ENCODE measurements around the gene ADGRD1.

ADGRD1 gene

GRCh38 chr12:130938186-130938585 lies 15.5 kb upstream of the ADGRD1 start:
- no peak for DNase-seq

DNA sequence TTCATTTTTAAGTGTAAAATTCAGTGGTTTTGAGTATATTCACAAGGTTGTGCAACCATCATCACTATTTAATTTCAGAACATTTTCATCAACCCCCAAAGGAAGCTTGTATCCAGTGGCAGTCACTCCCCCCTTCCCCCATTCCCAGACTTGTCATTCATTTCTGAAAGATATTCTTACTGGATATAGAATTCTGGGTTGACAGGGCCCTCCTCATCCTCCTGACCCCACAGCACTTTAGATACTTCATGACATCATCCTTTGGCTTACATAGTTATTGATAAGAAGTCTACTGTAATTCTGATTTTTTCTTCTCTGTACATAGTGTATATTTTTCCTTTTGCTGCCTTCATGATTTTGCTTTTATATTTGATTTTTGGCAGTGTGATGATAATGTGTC lies 8.8 kb upstream of the ADGRD1 start:
- DNase-seq: no peak

GRCh38 chr12:130945786-130946492 lies 7.8 kb upstream of the ADGRD1 start:
- no peak for DNase-seq

DNA sequence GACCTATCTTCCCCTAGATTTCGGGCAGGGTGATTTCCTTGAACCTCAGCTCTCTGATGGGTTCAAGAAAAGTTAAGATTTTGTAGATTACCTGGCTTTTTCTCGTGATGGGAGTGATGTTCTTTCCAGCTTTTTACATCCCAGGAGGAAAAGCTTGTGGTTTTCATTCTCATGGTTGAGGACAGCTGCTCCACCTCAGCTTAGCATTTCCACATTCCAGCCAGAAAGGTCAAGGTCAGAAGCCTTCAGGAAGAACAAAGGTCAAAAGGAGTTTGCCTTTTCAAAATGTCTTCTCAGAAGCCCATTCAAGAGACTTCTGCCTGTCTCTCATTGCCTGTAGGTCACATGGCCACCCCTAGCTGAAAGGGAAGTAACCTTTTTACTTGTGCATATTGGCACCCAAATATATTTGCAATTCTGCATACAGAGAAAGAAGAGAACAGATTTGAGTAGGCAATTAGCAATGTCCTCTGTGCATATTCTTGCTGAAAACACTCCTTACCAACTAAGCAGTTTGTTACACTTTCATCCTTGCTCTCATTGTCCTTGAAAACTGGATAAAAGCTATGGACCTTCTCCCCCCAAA lies 6.6 kb upstream of the ADGRD1 start:
- no peak for DNase-seq

- no peak for DNase-seq
Measured at GRCh38 chr12:130948136-130948535, 5.6 kb upstream of the ADGRD1 start.

- DNase-seq: no peak
Measured at GRCh38 chr12:130948751-130949150, 5.0 kb upstream of the ADGRD1 start.

DNA sequence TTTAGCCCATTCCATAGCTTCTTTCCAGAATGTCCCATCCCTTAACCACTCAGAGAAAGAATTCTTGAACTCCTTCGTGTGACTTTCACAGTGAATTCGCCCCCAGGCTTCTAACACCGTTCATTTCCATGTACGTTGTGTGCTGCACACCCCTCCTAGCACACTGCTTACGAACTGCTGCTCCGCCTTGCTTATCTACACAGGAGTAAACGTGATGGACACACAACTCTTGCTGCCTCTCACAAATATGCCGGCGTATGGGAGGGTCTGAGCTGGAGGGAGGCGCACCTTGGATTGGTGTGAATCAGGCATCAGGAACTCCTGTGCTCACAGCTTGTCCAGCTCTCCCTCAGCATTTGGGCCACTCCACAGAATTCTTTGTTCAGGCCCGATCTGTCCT lies 3.9 kb upstream of the ADGRD1 start:
- DNase-seq: no peak

- no peak for DNase-seq
Measured at GRCh38 chr12:130951636-130952035, 2.1 kb upstream of the ADGRD1 start.

GRCh38 chr12:130952171-130952954 lies 1.3 kb upstream of the ADGRD1 start:
- DNase-seq: no peak

- DNase-seq: no peak
Measured at GRCh38 chr12:130954544-130954831, 781 bp downstream of the ADGRD1 start.

GRCh38 chr12:130955238-130955816 lies 1.6 kb downstream of the ADGRD1 start:
- DNase-seq: no peak

DNA sequence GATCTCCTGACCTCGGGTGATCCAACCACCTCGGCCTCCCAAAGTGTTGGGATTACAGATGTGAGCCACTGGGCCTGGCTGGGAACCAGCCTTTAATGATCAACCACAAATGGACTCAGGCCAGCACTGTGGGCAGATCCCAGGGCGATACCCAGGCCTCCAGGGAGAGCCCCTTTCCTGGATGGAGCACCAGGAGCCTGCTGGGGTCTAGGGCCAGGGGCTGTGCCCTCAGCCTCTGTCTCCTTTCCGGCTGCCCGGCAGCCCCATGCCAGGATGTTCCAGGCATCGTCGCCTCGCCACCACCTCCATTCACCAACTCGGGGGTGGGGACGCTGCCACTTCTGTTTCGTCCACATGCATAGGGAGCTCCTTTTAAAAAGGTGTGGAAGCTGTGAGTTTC lies 2.3 kb downstream of the ADGRD1 start:
- DNase-seq: no peak

GRCh38 chr12:130956456-130957303 lies 3.0 kb downstream of the ADGRD1 start:
- DNase-seq: no peak

- DNase-seq: no peak
Measured at GRCh38 chr12:130957304-130957621, 3.6 kb downstream of the ADGRD1 start.

- DNase-seq: no peak
Measured at GRCh38 chr12:130958557-130959140, 4.9 kb downstream of the ADGRD1 start.

DNA sequence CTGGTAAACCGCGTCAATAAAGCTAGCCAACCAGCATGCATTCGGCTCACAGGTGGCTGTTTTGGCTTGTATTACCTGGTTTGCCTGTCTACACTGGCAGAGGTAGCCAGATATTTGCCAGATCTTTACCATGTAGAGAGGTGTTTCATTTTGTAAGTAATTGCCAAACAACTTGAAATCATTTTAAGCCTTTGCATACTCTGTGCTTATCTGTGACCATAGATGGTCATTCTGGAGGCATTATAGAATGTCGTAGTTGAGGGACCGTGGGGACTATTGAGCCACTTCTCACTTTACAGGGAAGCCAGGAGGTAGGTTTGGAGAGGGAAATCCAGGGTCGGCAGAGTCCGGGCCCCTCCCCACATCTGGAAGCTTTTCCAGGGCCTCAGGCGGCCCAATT lies 5.9 kb downstream of the ADGRD1 start:
- DNase-seq: no peak

DNA sequence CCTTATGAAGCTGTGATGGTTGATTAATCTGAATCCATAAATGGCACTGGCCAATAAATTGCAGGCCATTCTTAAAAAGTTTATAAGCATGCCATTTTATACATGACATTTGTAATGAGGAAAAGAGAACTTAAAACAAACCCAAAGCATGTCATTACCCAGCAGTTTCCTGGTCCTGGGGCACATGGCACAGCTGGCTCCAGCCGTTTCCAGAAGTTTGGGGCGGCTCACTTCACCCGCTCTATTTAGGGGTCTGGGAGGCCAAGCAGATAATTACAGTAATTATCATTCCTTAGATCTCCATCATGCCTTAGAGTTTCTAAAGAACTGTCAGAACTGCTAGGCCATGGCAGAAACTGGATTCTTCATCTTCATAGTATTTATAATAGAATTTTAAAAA lies 6.4 kb downstream of the ADGRD1 start:
- DNase-seq: no peak

- no peak for DNase-seq
Measured at GRCh38 chr12:130960787-130961186, 7.1 kb downstream of the ADGRD1 start.

- no peak for DNase-seq
Measured at GRCh38 chr12:130961921-130962451, 8.3 kb downstream of the ADGRD1 start.

GRCh38 chr12:130965214-130965613 lies 11.5 kb downstream of the ADGRD1 start:
- DNase-seq: no peak

- no peak for DNase-seq
Measured at GRCh38 chr12:130965668-130966067, 12.0 kb downstream of the ADGRD1 start.

DNA sequence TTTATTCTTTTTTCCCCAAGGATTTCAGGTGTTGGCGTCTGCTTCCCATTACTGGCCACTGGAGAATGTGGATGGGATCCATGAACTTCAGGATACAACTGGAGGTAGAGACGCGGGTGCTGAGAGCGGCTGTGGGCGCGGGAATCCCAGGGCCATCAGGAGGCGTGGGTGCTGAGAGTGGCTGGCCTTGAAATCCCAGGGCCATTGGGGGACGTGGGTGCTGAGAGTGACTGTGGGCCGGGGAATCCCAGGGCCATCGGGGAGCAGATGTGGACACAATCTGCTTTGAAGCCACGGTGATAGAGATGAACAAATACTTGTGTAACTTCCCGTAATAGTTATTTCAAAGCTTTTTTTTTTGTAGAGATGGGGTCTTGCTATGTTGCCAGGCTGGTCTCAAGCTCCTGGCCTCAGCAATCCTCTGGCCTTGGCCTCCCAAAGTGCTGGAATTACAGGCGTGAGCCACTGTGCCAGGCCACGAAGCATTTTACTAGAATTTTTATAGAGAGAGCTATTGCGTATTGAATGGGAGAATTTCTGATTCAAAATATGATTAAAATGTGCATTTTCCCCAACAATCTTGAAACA lies 12.8 kb downstream of the ADGRD1 start:
- no peak for DNase-seq

Measured in NCI-H187 treated with DMSO at 0.1 percent for 48 hours (cell line).